Measurements from ENCODE around the gene KRTAP22-1.

KRTAP22-1 gene

GRCh38 chr21:30628109-30628508 lies 27.2 kb downstream of the KRTAP22-1 start:
- no peak for DNase-seq

- no peak for DNase-seq
These were observed 28.3 kb downstream of the KRTAP22-1 start for GRCh38 chr21:30629200-30629599.

GRCh38 chr21:30634906-30635305 lies 34.0 kb downstream of the KRTAP22-1 start, which contains the start of gene KRTAP20-2:
KRTAP20-2 (plus strand) TSS chr21:30635206; CDS start chr21:30635264, 58 bp downstream.
- DNase-seq: no peak

GRCh38 chr21:30638686-30639085 lies 37.8 kb downstream of the KRTAP22-1 start:
- DNase-seq: no peak

- no peak for DNase-seq
These were observed 41.7 kb downstream of the KRTAP22-1 start, which contains the start of gene KRTAP20-3 for GRCh38 chr21:30642564-30642963. KRTAP20-3 (plus strand) TSS chr21:30642864.

GRCh38 chr21:30646904-30647414 lies 46.1 kb downstream of the KRTAP22-1 start:
- DNase-seq: no peak
